ENCODE results near the gene KEAP1.

Gene KEAP1

DNA sequence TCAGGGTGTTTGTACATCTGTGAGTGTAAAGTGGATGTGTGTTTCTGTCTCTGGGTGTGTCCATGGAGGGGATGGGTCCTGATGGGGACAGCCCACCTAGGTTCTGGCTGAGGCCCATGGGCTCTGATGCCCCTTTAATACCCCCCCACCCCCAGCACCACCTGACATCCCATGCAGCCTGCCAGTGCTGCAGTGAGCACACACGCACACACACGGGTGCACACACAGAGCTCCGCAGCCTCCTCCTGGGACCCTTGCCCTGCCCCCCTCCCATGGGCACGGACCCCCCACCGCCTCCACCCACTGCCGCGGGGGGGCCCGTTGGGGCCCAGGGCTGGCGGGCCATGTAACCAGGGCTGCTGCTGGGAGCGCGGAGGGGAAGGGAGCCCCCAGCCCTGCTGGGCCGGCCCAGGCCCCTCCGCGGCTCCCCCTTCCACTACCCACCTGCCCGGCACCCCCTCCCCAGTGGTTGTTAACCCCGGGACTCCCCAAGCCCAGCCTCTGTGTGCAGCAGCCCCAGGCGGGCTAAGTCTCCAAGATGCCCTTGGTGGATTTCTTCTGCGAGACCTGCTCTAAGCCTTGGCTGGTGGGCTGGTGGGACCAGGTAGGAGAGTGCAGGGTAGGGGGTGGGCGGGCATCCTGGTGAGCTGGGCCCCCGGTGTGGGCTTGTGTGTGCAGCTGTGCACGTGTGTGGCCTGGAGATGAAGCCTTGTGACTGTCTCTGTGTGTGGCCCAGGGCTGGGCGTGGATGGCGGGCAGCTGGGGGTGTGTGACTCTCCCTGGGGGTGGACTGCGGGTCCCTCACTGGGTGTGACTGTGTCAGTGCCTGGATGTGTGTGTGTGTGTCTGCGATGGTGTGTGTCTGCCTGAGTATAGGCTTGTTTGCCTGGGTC, 50.2 kb downstream of the KEAP1 start:
- in situ Hi-C loops (cut with HindIII; ENCODE audit: low sequenced_read_pairs) = no loop called here

DNA sequence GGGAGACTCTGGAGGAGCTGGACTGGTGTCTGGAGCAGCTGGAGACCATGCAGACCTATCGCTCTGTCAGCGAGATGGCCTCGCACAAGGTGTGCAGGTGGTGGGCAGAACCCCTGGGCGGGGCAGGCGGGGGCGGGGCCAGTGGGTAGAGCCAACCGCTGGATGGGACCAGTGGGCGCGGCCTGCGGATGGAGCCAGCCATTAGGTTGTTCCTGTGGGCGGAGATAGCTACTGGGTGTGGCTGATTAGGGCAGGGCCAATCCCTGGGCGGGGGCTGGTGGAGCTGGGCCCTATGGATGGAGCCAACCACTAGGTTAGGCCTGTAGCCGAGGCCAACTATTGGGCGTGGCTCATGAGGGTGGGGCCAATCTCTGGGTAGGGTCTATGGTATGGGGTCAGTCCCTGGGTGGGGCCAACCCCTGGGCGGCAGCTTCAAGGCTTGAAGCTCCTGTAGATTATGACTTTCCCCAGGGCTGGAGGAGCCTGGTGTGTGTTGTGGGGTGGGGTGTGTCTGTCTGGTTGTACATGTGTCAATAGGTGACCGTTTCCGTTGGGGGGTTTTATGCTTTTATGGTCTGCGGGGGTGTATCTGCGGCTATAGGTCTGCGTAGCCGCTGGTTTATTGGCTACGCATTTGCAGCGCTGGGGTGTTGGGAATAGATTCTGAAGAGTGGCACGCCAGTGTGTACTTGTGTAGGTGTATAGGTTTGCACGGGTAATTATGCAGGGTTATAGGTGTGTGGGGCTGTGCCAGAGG, 52.1 kb downstream of the KEAP1 start:
- in situ Hi-C loops (cut with HindIII; ENCODE audit: low sequenced_read_pairs) = no loop called here

DNA sequence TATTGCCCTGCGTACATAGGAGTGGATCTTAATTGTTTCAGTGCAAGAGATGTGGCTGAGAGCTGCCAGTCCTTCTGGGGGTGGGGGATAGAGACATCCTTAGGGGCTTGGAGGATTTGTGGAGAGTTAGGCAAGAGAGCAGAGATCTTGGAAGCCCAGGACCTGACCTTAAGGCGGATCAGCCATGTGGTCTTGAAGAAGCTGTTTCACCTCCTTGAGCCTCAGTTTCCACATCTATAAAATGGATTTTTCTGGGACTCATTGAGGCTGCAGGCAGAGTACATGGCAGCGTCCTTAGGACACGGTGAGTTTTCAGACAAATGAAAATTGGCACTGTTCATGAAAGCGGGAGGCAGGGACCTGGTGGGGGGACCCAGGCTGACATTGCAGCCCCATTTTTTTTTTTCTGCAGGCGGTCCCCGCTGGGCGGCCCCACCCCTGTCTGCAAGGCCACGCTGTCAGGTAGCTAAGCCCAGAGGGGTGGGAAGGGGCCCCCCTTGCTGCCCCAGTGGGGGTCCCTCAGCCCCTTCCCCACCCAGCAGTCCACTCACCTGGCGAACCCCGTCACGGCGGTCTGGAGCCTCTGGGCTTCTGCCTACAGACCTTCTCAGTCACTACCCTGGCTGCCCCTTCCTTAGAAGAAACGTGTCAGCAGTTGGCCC, 52.8 kb downstream of the KEAP1 start:
- in situ Hi-C loops (cut with HindIII; ENCODE audit: low sequenced_read_pairs) = no loop called here

DNA sequence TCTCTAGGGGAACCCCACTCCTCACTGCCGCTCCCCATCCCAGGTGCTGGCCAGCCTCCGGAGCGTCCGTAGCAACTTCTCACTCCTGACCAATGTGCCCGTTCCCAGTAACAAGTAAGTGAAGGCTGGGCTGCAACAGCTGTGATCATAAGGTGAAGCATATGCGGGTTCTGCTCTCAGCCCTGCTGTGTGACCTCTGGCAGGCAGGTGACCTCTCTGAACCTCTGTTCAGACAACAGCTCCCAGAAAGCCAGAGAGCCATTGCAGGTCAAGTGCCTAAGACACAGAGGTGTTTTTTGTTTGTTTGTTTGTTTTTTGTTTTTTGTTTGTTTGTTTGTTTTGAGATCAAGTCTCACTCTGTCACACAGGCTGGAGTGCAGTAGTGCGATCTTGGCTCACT, 54.1 kb downstream of the KEAP1 start:
- in situ Hi-C loops (cut with HindIII; ENCODE audit: low sequenced_read_pairs) = no loop called here

DNA sequence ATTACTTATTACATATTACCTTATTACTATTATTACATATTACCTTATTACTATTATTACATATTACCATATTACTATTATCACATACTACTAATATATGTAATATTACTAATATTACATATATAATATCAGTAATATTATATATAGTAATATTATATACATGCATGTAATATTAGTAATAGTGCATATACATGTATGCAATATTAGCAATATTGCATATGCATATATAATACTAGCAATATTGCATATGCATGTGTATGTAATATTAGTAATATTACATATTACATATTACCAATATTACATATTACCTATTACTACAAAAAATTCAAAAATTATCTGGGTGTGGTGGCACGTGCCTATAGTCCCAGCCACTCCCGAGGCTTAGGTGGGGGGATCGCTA, 60.5 kb downstream of the KEAP1 start:
- in situ Hi-C loops (cut with HindIII; ENCODE audit: low sequenced_read_pairs) = no loop called here

DNA sequence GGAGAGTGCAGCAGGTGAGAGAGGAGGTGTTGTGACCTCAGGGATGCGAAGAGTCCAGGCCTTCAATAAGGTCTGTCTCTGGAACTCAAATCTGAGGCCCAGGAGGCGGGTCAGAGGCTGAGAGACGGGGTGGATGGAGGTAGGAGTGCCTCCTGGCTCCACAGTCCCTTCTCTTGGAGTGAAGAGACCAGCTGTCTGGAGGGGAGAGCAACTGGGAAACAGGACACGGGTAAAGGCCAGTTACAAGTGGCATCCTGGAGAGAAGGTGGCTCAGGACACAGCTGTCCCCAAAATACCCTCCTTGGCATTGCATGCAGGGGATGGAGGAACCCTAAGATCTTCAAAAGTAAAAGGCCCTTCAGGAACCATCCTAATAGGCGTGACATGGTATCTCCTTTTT, 63.6 kb downstream of the KEAP1 start:
- in situ Hi-C loops (cut with HindIII; ENCODE audit: low sequenced_read_pairs) = no loop called here

Measured in DLD1 (cell line).